22Rv1 (cell line): Measurements from ENCODE around the gene LTC4S.

Experiments
- H3K27ac ChIP-seq: fragments of 450-650 bp; 2 replicates; pipeline ENCODE4 v1.5.1; 2017
- ZFX ChIP-seq: fragments of 450-650 bp; IDR thresholded peaks from 2 replicates; pipeline ENCODE4 v1.6.1; 2017; ENCODE audit warnings: antibody characterized with exemption, borderline replicate concordance
- TF ChIP-seq, protein P1 (sequence below): fragments of 450-650 bp; IDR thresholded peaks from 2 replicates; pipeline ENCODE4 v1.5.1; 2017; ENCODE audit warnings: mild to moderate bottlenecking

The LTC4S gene

DNA sequence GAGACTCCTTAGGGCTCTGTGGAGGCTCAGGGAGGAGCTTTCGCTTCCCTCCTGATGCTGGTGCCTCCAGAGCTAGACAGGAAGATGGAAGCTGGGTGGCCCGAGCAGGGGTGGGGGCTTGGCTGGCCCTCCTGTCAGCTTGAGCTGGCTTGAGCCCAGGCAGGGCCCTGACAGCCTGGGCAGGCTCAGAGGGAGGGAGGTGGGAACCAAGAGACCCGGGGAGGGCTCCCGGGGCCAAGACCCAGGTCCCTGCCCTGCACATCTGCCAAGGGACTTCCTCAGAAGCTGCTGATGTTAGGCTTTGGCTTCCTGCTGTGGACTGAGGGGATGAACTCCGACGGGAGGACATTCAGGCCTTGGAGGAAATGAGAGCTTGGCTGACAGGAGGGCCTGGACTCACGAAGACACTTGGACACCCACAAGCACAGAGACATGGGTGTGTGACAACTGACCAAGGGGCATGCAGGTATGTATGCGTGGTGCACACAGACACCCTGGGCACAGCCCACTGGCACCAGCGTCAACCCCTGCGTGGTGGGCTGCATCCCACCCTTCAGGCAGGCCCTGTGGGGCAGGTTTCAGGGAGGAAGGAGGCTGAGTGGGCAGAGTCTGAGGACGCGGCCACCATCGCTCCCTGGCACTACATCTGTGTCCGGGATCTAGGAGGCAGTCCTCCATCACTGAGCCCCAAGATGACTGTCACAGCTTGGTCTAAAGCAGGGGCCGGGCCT is 1.7 kb upstream of the LTC4S start:
- no peak overlapping the region for H3K27ac ChIP-seq
- TF ChIP-seq ZFX, result no peak
- TF ChIP-seq, protein P1, sequence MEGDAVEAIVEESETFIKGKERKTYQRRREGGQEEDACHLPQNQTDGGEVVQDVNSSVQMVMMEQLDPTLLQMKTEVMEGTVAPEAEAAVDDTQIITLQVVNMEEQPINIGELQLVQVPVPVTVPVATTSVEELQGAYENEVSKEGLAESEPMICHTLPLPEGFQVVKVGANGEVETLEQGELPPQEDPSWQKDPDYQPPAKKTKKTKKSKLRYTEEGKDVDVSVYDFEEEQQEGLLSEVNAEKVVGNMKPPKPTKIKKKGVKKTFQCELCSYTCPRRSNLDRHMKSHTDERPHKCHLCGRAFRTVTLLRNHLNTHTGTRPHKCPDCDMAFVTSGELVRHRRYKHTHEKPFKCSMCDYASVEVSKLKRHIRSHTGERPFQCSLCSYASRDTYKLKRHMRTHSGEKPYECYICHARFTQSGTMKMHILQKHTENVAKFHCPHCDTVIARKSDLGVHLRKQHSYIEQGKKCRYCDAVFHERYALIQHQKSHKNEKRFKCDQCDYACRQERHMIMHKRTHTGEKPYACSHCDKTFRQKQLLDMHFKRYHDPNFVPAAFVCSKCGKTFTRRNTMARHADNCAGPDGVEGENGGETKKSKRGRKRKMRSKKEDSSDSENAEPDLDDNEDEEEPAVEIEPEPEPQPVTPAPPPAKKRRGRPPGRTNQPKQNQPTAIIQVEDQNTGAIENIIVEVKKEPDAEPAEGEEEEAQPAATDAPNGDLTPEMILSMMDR, result no peak

DNA sequence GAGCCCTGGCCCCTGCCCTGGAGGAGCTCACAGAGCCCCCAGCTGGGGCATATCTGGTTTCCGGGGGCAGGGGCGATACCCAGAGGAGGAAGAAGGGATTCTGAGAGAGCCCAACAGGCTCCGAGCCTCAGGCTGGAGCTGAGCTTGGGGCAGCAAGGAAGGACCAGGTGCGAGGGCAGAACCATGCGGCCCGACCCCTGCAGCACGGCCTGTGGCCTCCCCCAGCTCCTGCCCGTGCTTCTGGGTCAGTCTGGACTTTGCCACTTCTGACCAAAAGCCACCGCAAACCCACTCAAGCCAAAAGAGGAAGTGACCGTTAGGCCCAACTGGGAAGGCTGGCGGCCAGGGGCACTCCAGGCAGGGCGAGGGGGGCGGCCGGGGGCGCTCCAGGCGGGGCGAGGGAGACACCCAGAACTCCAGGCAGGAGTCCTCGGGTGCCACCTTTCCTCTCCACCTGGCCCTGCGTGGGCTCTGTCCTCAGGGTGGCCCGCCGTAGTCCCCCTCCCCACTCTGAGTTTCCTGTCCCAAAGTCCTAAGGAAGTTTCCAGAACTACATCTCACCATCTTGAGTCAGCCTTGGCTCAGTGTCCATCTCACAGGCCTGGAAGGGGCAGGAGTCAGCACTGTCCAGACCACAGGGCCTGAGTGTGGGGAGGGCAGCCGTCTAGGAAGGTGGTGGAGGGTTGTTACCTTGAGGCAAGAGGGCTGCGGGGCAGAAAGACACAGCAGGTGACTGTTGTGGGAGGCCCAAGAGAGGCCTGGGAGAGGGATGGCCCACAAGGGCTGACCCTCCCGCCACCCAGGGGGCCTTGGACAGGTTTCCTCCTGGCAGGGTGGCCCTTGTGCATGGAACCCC is 946 bp upstream of the LTC4S start:
- H3K27ac ChIP-seq, result no peak overlapping the region
- TF ChIP-seq ZFX, result no peak
- TF ChIP-seq, protein P1, result no peak

DNA sequence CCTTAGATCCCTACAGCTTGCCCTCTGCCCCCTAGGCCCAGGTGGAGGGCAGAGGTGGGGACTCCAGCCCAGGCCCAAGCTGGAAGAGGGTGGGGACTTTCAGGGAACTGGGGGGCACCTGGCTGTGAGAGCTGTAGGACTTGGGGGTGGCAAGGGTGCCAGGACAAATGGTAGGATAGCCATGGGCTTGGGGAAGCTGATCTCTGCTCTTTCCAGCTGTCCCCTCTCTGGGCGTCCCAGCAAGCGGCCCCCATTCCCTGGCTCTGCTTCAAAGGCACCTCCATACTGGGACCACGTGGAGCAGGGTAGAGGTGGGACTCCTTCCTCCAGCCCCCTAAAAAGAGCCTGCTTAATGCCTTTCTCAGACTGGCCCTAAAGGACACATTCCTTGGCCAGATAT is 385 bp downstream of the LTC4S start:
- TF ChIP-seq ZFX, result no peak
- TF ChIP-seq, protein P1, result no peak
- peak overlapping the region; percentile 90; the same call in 1 of the 2 replicates for H3K27ac ChIP-seq

DNA sequence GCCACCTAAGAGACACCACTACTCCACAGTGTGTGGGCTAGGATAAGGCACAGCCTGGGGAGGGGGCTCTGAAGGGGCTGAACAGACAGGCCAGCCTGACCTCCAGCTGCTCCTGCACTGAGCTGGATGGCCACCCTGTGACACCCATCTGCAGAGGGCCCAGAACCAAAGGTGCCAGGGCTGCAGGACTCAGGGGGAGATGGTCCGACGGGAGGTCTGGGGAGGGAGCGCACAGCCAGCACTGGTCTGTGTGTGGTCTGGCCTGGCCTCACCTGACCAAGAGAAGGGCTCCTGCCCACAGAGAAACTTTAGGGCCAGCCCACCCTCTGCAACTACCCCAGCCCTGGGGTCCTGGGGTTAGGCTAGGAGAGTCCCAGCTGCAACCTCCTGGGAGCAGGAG is 789 bp downstream of the LTC4S start:
- no peak for TF ChIP-seq ZFX
- TF ChIP-seq, protein P1, result no peak
- H3K27ac ChIP-seq, result peak overlapping the region; percentile 90

DNA sequence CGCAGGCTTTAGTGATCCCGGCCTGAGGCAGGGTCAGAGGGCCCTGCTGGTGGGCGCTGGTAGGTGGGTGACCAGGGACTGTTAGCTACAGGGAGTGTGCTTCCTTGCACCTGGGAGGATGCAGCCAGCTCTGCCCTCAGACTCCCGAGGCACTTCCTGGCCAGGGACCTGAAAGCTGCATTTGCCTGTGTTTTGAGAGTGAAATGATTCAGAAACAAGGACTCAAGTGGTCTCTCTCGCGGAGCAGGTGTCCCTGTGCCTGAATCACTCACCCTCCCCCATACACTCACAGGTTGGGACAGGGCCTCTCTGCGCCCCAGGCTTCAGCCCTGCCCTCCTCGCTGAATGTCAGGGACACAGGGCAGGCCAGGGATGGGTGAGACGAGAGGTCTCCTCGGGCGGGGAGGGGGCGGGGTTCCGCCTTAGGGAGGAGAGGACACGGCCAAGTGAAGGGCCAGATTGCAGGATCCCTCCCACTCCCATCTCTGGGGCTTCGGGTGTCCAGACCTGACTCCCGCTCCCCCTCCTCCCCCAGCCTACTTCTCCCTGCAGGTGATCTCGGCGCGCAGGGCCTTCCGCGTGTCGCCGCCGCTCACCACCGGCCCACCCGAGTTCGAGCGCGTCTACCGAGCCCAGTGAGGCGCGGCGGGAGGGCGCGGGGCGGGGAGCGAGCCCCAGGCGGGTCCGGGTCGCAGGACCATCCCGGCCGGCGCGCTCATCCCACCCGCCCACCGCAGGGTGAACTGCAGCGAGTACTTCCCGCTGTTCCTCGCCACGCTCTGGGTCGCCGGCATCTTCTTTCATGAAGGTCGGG is 1.5 kb downstream of the LTC4S start:
- TF ChIP-seq, protein P1, result no peak
- H3K27ac ChIP-seq, result peak overlapping the region; percentile 90

DNA sequence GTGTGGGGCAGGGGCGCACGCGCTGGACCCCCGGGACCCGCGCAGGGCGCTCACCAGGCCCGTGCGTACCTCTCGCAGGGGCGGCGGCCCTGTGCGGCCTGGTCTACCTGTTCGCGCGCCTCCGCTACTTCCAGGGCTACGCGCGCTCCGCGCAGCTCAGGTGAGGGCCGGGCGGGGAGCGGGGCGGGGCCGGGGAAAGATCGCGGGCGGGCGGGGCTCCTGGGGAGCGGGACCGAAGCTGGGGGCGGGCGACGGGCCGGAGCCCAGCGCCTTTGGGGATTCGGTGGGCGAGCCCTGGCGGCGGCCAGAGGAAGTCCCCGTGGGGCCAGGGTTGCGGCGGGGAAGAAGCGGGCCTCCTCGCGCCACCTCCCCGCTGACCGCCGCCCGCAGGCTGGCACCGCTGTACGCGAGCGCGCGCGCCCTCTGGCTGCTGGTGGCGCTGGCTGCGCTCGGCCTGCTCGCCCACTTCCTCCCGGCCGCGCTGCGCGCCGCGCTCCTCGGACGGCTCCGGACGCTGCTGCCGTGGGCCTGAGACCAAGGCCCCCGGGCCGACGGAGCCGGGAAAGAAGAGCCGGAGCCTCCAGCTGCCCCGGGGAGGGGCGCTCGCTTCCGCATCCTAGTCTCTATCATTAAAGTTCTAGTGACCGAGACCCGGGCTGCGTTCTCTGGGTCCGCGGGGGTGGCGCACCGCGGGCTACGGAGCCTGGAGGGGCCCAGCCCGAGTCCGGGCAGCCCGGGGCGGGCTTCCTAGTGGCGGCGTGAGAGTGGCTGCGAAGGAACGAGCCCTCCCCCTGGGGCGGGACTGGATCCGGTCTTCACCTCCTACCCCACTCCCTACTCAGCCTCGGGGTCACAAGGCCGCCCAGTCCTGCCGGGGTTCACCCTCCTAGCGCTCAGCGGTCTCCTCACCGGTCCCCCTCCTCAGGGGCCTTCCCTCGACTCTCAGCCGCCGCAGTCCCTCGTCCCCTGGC is 2.4 kb downstream of the LTC4S start:
- peak overlapping the region; percentile 90 for H3K27ac ChIP-seq
- TF ChIP-seq ZFX, result no peak
- TF ChIP-seq, protein P1, result peak; percentile 87
